Astrocyte (in vitro differentiated cells and primary cell): ENCODE results near the gene IGSF23.

Experiments
- CTCF ChIP-seq: IDR thresholded peaks from 2 replicates; pipeline ENCODE4 v1.5.1; 2011; ENCODE audit warnings: low read depth, mild to moderate bottlenecking, inconsistent platforms, low read length, moderate library complexity; ENCODE audit not compliant: insufficient read depth
- EZH2 ChIP-seq: IDR thresholded peaks from 2 replicates; pipeline ENCODE4 v1.6.1; 2012; ENCODE audit warnings: mild to moderate bottlenecking, low read length, inconsistent platforms; ENCODE audit not compliant: insufficient read depth

- no peak for TF ChIP-seq CTCF
- no peak for TF ChIP-seq EZH2
These were observed 2.5 kb downstream of the IGSF23 start for GRCh38 chr19:44615863-44616247.
